Retina (tissue), 1 donor: ENCODE measurements around the gene RPP14.

Experiments used
- DNase-seq: peaks from one replicate; pipeline ENCODE4 v3.0.0-alpha.2; 2016

The RPP14 gene

DNA sequence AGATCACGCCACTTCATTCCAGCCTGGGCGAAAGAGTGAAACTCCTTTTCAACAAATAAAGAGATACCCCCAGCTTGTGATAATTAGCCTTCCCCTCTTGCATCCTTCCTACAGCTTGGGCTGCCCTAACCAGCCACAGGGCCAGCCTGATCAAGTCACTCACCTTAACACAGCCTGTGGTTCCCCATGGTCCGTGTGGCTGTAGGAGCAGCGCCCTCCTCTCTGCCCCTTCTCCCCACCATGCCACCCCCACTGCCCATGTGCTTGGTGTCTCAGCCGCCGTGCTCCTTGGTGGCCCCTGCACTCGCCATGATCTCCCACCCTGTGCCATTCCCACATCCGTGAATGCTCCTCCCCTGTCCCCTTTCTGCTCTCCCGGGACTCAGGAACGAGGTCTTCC, 13.2 kb upstream of the RPP14 start:
- DNase-seq = no peak

DNA sequence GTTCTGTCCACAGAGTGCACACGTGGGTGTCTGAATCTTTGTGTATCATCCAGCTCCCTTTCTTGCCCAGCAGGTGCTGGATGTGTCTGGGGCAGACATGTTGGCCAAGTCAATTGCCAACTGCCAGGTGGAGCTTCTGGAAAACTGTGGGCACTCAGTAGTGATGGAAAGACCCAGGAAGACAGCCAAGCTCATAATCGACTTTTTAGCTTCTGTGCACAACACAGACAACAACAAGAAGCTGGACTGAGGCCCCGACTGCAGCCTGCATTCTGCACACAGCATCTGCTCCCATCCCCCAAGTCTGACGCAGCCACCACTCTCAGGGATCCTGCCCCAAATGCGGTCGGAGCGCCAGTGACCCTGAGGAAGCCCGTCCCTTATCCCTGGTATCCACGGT, 12.5 kb upstream of the RPP14 start:
- no peak for DNase-seq

- DNase-seq = no peak
Observed at GRCh38 chr3:58296269-58296668, 9.8 kb upstream of the RPP14 start.

DNA sequence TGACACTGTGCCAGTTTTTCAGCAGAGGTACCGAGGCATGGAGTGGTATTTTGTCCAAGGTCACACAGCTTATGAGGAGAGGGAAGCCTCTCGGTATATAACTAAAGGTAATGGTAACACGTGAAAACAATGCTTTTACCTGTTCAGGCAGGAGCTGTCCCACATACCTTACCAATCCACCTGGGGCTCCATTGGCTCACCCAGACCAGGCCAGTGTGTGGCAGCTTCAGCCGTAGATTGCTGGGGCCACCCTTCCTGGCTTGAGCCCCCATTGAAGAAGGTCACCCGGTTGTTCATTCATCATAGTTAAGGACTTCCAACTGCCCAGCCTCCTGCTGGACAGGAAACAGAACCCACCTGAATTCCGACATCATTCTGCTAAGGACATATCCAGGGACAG, 9.2 kb upstream of the RPP14 start:
- DNase-seq = no peak

DNA sequence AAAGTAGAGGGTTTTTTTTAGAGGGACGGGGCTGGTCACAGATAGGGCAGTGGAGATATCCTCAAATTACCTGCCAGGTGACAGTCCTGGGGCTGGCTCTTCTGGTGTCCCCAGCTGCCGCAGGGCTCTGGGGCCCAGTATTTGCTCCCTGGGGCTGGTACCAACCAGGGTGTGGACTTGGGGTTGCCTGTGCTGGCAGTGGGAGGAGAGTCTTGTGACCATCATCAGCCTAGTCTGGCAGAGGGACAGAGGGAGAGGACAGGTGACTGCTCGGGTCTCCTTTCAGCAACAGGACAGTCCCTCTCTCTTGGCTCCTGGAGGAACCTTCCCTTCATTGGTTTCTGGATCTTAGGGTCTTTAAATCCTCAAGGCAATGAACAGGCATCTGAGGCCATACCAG, 7.9 kb upstream of the RPP14 start:
- DNase-seq = no peak

- DNase-seq = no peak
Observed at GRCh38 chr3:58299075-58299474, 7.0 kb upstream of the RPP14 start.

- peak; percentile 39 for DNase-seq
Observed at GRCh38 chr3:58299839-58300516, 6.1 kb upstream of the RPP14 start.

DNA sequence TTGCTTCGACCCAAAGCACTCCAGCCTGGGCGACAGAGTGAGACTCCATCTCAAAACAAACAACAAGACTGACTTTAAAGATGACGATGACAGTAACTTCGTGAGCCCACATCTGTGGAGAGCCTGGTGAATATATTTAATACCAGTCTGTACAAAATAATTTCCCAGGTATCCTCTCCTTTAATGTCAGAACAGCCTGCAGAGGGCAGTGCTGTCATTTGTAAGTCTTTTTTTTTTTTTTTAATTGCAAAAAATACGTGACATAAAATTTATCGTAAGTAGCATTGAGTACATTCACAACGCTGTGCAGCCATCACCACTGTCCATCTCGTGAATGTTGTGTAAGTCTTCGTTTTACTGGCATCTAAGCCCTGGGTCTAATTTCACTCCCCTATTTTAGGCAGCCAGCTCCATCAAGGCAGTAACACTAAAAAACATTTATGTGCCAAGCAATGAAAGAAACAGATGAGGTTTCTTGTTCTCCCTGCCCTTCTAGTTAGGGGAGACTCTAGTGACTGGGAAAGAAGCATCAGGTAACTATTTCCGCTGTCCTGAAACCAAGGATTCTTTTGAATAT, 1.7 kb downstream of the RPP14 start:
- no peak for DNase-seq

DNA sequence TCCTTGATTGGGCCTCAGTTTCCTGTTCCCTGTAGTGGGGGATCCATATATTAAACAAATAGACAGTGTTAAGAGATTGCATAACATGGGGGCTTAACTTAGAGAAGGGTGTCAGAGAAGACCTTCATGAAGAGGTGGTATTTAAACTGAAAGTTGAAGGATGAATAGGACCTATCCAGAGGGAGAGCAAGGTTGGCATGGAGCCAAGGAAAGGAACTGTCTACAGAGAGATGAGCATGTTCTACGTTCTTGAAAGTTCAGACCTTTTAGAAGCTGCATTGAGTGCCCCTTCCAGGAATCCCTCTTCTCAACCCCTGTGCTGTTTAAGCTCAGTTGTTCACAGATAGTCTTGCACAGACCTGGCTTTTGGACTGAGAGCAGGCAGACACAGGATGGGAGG, 2.7 kb downstream of the RPP14 start:
- no peak for DNase-seq

- no peak for DNase-seq
Observed at GRCh38 chr3:58317811-58318210, 11.8 kb downstream of the RPP14 start.

DNA sequence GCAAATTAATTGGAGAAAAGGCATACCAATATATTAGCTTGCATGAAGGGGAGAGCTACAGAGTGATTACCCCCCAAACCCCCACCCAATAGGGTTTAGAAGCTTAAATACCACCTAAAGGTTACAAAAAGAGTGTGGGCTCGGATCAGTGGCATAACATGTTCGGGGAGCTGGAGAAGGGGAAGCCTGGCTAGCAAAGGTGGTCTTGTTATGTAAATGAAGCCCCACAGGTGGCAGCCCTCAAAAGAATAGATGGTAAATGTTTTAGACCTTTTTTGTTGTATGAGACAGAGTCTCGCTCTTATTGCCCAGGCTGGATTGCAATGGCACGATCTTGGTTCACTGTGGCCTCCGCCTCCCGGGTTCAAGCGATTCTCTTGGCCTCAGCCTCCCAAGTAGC, 15.7 kb downstream of the RPP14 start:
- no peak for DNase-seq

- DNase-seq = no peak
Observed at GRCh38 chr3:58322793-58323192, 16.7 kb downstream of the RPP14 start.

DNA sequence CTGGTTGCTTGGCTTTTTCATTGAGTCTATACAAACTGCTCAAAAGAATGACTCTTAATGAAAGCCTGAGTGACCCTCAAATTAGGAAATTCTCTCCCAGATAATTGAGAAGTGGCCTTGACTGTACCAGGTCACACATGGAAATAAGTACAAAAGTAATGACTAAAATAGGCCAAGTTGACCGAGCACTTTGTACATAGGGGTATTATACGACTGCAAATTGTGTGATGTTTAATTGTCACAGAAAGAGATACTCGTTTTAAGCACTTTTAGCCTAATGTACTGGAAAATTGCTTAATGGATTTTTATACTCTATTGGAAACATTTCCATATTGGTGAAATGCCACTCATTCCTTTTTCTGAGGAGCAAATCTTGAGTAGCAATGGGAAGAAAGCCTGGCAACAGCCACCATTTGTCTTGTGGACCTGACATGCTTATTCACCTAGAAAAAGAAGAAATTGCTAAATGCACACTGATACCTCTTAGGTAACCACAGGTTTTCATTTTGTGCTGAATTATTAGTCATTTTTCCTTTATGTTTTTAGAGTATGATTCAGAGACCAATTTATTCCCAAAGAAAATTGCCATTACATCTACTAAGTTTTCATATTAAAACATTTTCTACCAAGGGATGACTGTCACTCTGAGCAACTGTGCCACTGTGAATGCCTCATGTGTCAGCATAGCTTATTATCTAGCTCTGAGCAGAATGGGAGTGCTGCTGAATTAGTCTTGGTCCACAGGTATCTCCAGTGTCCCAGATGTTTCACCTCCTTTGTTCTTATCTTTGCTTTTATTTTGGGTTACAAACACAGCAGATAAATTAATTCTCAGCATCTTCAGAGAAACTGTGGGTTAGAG, 17.7 kb downstream of the RPP14 start:
- no peak for DNase-seq

GRCh38 chr3:58324391-58325390, 18.6 kb downstream of the RPP14 start:
- no peak for DNase-seq

GRCh38 chr3:58325525-58325992, 19.5 kb downstream of the RPP14 start:
- DNase-seq = no peak

DNA sequence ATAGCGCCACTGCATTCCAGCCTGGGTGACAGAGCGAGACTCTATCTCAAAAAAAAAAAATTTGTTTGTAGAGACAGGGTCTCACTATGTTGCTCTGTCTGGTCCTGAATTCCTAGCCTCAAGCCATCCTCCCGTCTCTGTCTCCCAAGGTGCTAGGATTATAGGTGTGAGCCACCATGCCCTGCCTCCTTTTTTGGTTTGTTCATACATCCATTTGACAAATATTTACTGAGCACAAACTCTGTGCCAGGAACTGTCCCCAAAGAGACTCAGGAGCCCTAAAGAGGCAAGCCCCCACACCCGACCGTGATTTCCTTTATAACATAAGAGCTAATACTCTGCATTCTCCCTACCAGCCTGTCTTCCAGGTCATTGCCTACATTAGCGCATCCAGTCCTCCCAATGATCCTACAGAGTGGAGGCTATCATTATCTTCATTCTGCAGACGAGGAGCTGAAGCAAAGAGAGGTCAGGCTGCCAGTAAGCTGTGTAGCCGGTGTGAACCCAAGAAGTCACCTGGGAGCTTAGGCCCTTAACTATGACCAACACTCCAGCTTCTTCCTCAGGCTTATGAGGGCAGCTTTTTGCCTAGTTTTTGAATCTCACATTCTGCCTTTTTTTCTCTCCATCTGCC, 20.3 kb downstream of the RPP14 start:
- peak; percentile 23 for DNase-seq

GRCh38 chr3:58329150-58329921, 23.3 kb downstream of the RPP14 start:
- DNase-seq = no peak

DNA sequence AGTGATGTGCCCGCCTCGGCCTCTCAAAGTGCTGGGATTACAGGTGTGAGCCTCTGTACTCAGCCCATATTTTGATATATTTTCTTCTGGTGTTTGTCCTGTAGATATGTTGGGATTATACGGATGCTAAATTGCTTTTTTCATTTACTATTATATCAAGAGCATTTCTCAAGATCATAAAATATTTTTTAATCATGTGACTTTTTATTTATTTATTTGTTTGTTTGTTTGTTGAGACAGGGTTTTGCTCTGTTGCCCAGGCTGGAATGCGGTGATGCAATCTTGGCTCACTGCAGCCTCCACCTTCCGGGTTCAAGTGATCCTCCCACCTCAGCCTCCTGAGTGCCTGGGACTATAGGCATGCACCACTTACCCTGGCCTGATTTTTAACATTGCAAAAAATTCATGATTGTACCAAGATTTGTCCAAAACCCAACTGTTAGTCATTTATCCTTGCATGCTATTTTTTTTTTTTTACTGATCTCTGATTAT, 23.9 kb downstream of the RPP14 start:
- no peak for DNase-seq

DNA sequence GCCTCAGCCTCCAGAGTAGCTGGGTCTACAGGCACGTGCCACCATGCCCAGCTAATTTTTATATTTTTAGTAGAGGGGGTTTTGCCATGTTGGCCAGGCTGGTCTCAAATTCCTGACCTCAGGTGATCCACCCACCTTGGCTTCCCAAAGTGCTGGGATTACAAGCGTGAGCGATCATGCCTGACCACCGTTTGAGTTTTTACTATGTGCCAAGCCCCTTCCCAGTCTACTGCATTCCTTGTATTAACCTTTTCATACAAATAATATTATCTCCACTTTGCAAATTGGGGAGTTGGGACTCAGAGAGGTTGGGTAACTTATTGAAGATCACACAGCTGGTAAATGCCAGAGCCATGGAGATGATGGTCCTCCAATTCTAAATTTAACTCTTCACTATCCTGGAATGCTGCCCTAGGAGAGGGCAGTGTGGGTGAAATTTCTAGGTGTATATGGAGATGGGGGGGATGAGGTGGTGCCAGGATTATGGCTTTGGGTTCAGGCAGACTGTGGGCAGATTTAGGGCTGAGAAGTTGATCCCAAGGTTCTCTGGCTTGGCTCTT, 25.6 kb downstream of the RPP14 start:
- DNase-seq = no peak

- peak; percentile 92 for DNase-seq
Observed at GRCh38 chr3:58332575-58333188, 26.6 kb downstream of the RPP14 start, which contains the start of gene PXK. PXK (plus strand) TSS chr3:58332892; CDS start chr3:58332989, 97 bp downstream.
